ENCODE results near the gene B3GAT2. TPM values are rescaled to one million over a fixed set of nuclear protein-coding genes. Genes with fewer than 3 reads are reported as not detected.
A peak's percentile ranks its signal among the peaks of the same experiment; 100 is the strongest.

B3GAT2 gene, protein sequence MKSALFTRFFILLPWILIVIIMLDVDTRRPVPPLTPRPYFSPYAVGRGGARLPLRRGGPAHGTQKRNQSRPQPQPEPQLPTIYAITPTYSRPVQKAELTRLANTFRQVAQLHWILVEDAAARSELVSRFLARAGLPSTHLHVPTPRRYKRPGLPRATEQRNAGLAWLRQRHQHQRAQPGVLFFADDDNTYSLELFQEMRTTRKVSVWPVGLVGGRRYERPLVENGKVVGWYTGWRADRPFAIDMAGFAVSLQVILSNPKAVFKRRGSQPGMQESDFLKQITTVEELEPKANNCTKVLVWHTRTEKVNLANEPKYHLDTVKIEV
- not detected for total RNA-seq
- not detected for total RNA-seq (2013)

GRCh38 chr6:70956451-70957283 is at the start of gene B3GAT2:
Gene B3GAT2 (minus strand): TSS chr6:70957060. CDS start chr6:70956429, 631 bp downstream.
- H3K4me3 Mint-ChIP-seq: peak within 1 kb of the TSS; percentile 87
- TF ChIP-seq, protein P1, sequence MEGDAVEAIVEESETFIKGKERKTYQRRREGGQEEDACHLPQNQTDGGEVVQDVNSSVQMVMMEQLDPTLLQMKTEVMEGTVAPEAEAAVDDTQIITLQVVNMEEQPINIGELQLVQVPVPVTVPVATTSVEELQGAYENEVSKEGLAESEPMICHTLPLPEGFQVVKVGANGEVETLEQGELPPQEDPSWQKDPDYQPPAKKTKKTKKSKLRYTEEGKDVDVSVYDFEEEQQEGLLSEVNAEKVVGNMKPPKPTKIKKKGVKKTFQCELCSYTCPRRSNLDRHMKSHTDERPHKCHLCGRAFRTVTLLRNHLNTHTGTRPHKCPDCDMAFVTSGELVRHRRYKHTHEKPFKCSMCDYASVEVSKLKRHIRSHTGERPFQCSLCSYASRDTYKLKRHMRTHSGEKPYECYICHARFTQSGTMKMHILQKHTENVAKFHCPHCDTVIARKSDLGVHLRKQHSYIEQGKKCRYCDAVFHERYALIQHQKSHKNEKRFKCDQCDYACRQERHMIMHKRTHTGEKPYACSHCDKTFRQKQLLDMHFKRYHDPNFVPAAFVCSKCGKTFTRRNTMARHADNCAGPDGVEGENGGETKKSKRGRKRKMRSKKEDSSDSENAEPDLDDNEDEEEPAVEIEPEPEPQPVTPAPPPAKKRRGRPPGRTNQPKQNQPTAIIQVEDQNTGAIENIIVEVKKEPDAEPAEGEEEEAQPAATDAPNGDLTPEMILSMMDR (IDR thresholded peaks at IDR 0.05): no peak
- H3K9me3 Mint-ChIP-seq: no peaks in the 10 kb centered on the region
- H3K4me1 Mint-ChIP-seq: peaks cover 11 to 16% of the 10 kb centered on the region in 2 donors
- Histone ChIP-seq H3K4me3 (ENCODE audit: low read length) (peak within 1 kb of the TSS; percentile 3), H3K4me1 (ENCODE audit: control insufficient read depth, insufficient read depth, low read length) (peaks cover 21% of the 10 kb centered on the region), H3K36me3 (ENCODE audit: control insufficient read depth, insufficient read depth, low read length) (no peaks in the 10 kb centered on the region), H3K9me3 (ENCODE audit: control insufficient read depth, insufficient read depth, low read length) (no peaks in the 10 kb centered on the region), H3K27me3 (ENCODE audit: control insufficient read depth, insufficient read depth, low read length) (peaks cover 25% of the 10 kb centered on the region), H3K27ac (ENCODE audit: low read length) (no peak within 1 kb of the TSS)
- intact Hi-C loops (cut with micrococcal nuclease): loop anchor here (2.0 to 5.0 kb wide), 2 partner anchors 249 to 436 kb away; no protein-coding TSS in a partner anchor
- H3K36me3 Mint-ChIP-seq: no peaks in the 10 kb centered on the region
- H3K27me3 Mint-ChIP-seq (ENCODE audit: low read depth in 2 of 2): peaks cover 48 to 53% of the 10 kb centered on the region in 2 donors
- peak in 2 of 3 donors; percentile 14 to 21 for ATAC-seq
- peak in 1 of 2 donors; percentile 20 for DNase-seq
- 2% methylated on average over 83 of the region's 83 CpGs for WGBS (ENCODE audit: insufficient coverage)
- no peak within 1 kb of the TSS for H3K27ac Mint-ChIP-seq

GRCh38 chr6:70998148-70998547 is 41.3 kb upstream of the B3GAT2 start:
- H3K4me1 Mint-ChIP-seq: no peaks in the 10 kb centered on the region
- no peak for ATAC-seq

GRCh38 chr6:70997379-70997778 is 40.5 kb upstream of the B3GAT2 start:
- Histone ChIP-seq H3K4me3 (ENCODE audit: low read length) (no peak overlapping the region), H3K27me3 (ENCODE audit: control insufficient read depth, insufficient read depth, low read length) (peaks cover 4% of the 10 kb centered on the region), H3K27ac (ENCODE audit: low read length) (no peak overlapping the region), H3K4me1 (ENCODE audit: control insufficient read depth, insufficient read depth, low read length) (no peaks in the 10 kb centered on the region), H3K36me3 (ENCODE audit: control insufficient read depth, insufficient read depth, low read length) (no peaks in the 10 kb centered on the region), H3K9me3 (ENCODE audit: control insufficient read depth, insufficient read depth, low read length) (no peaks in the 10 kb centered on the region)
- DNase-seq (no peak), ATAC-seq (no peak)
- H3K4me1 Mint-ChIP-seq: no peaks in the 10 kb centered on the region
- H3K36me3 Mint-ChIP-seq: no peaks in the 10 kb centered on the region
- WGBS (ENCODE audit: insufficient coverage): 78% methylated on average over 3 of the region's 3 CpGs
- no peak overlapping the region for H3K27ac Mint-ChIP-seq
- peaks cover 0 to 2% of the 10 kb centered on the region in 2 donors for H3K9me3 Mint-ChIP-seq
- intact Hi-C loops (cut with micrococcal nuclease): no loop called here
- H3K4me3 Mint-ChIP-seq: no peak overlapping the region
- TF ChIP-seq, protein P1 (IDR thresholded peaks at IDR 0.05): no peak
- H3K27me3 Mint-ChIP-seq (ENCODE audit: low read depth in 2 of 2): peaks cover 0 to 5% of the 10 kb centered on the region in 2 donors

More at GRCh38 chr6:70998148-70998547, 41.3 kb upstream of the B3GAT2 start:
- Histone ChIP-seq H3K36me3 (ENCODE audit: control insufficient read depth, insufficient read depth, low read length) (no peaks in the 10 kb centered on the region), H3K27ac (ENCODE audit: low read length) (no peak overlapping the region), H3K9me3 (ENCODE audit: control insufficient read depth, insufficient read depth, low read length) (no peaks in the 10 kb centered on the region), H3K4me1 (ENCODE audit: control insufficient read depth, insufficient read depth, low read length) (no peaks in the 10 kb centered on the region), H3K27me3 (ENCODE audit: control insufficient read depth, insufficient read depth, low read length) (peaks cover 4% of the 10 kb centered on the region), H3K4me3 (ENCODE audit: low read length) (no peak overlapping the region)
- 53% methylated on average over 4 of the region's 4 CpGs for WGBS (ENCODE audit: insufficient coverage)
- no peak overlapping the region for H3K4me3 Mint-ChIP-seq
- TF ChIP-seq, protein P1 (IDR thresholded peaks at IDR 0.05): no peak
- DNase-seq: no peak
- peaks cover 0 to 2% of the 10 kb centered on the region in 2 donors for H3K9me3 Mint-ChIP-seq
- intact Hi-C loops (cut with micrococcal nuclease): no loop called here
- no peak overlapping the region for H3K27ac Mint-ChIP-seq
- peaks cover 0 to 5% of the 10 kb centered on the region in 2 donors for H3K27me3 Mint-ChIP-seq (ENCODE audit: low read depth in 2 of 2)
- H3K36me3 Mint-ChIP-seq: no peaks in the 10 kb centered on the region
